ENCODE results near the gene ORMDL1. TPM values are rescaled to one million over a fixed set of nuclear protein-coding genes. Genes with fewer than 3 reads are reported as not detected.
"Not testable (repeated sequence)": the region's sequence is repeated elsewhere in the genome, so short reads cannot be mapped to it uniquely, and the experiment has no call there.

Gene ORMDL1
- total and polyA plus RNA-seq, 8 donors = 55.3 to 121 (median 103) TPM

GRCh38 chr2:189762551-189763298 is 21.4 kb downstream of the ORMDL1 start, which contains the start of gene OSGEPL1:
Gene OSGEPL1 (minus strand): TSS chr2:189762792. CDS start chr2:189761640, 1,152 bp downstream.
- peaks cover 0 to 17% of the 10 kb centered on the region in 2 donors for H3K36me3 ChIP-seq
- intact Hi-C loops (cut with DNase I) = no loop called here
- peak within 1 kb of the TSS; percentile 89 to 91 for H3K27ac ChIP-seq
- ATAC-seq (peak; percentile 97), DNase-seq (peak; percentile 94 to 96 (median 95))
- peaks cover 0 to 9% of the 10 kb centered on the region in 2 donors for H3K4me1 ChIP-seq
- no peaks in the 10 kb centered on the region for H3K9me3 ChIP-seq
- peak in 1 of 2 donors; percentile 49 for TF ChIP-seq CTCF (IDR thresholded peaks at IDR 0.05)
- H3K4me3 ChIP-seq = peak within 1 kb of the TSS; percentile 69 to 75
- no peaks in the 10 kb centered on the region for H3K27me3 ChIP-seq

GRCh38 chr2:189762229-189762550 is 21.9 kb downstream of the ORMDL1 start:
- Histone ChIP-seq H3K27me3 (no peaks in the 10 kb centered on the region), H3K27ac (peak overlapping the region; percentile 89 to 91), H3K9me3 (no peaks in the 10 kb centered on the region), H3K4me3 (peak overlapping the region; percentile 69 to 75), H3K4me1 (peaks cover 0 to 9% of the 10 kb centered on the region in 2 donors), H3K36me3 (peaks cover 0 to 13% of the 10 kb centered on the region in 2 donors)
- DNase-seq = no peak
- no peak for TF ChIP-seq CTCF (IDR thresholded peaks at IDR 0.05)
- ATAC-seq = no peak
- intact Hi-C loops (cut with DNase I) = no loop called here

GRCh38 chr2:189760154-189760553 is 24.0 kb downstream of the ORMDL1 start:
- peak in 1 of 4 donors; percentile 49 for DNase-seq
- H3K36me3 ChIP-seq; H3K27me3 ChIP-seq; H3K9me3 ChIP-seq; intact Hi-C loops (cut with DNase I); H3K27ac ChIP-seq; H3K4me1 ChIP-seq; ATAC-seq; H3K4me3 ChIP-seq: not testable (repeated sequence)

- Histone ChIP-seq H3K4me3 (no peak overlapping the region), H3K4me1 (peaks cover 0 to under 1% of the 10 kb centered on the region in 2 donors), H3K27me3 (no peaks in the 10 kb centered on the region), H3K36me3 (peaks cover 0 to 18% of the 10 kb centered on the region in 2 donors), H3K27ac (no peak overlapping the region), H3K9me3 (no peaks in the 10 kb centered on the region)
- DNase-seq (no peak), ATAC-seq (no peak)
- intact Hi-C loops (cut with DNase I) = no loop called here
- TF ChIP-seq CTCF (IDR thresholded peaks at IDR 0.05) = no peak
Measured at GRCh38 chr2:189756311-189756952, 27.7 kb downstream of the ORMDL1 start.

GRCh38 chr2:189751080-189751658 is 33.0 kb downstream of the ORMDL1 start:
- peak; percentile 34 for TF ChIP-seq CTCF (IDR thresholded peaks at IDR 0.05)
- Histone ChIP-seq H3K27ac (no peak overlapping the region), H3K36me3 (peaks cover 0 to 49% of the 10 kb centered on the region in 2 donors), H3K4me1 (no peaks in the 10 kb centered on the region), H3K4me3 (no peak overlapping the region), H3K9me3 (no peaks in the 10 kb centered on the region), H3K27me3 (no peaks in the 10 kb centered on the region)
- ATAC-seq (peak; percentile 73), DNase-seq (peak in 1 of 4 donors; percentile 9)
- intact Hi-C loops (cut with DNase I) = no loop called here

All from left lung (tissue), 10 donors.